OCI-LY7 (cell line): ENCODE measurements around the gene AZI2. TPM values are rescaled to one million over a fixed set of nuclear protein-coding genes. Genes with fewer than 3 reads are reported as not detected.

ENCODE experiments used
- BruUV-seq: library from RNA; stranded (reverse); fragments of 400-500 nt; replicated peaks from 2 replicates; lab custom pipeline; 2021; lab: Mats Ljungman, UMichigan
- CTCF ChIA-PET: fragments of 300-600 bp; sonication (Branson Sonifier 250); formaldehyde crosslinking; loops from one replicate; lab custom pipeline; 2022; ENCODE audit warnings: antibody characterized with exemption; ENCODE audit not compliant: unreplicated experiment; lab: Charles Lee
- POLR2A ChIA-PET: fragments of 300-600 bp; sonication (Branson Sonifier 250); formaldehyde crosslinking; loops from one replicate; lab custom pipeline; 2022; ENCODE audit warnings: antibody characterized with exemption; lab: Charles Lee
- DNase-seq: peaks from one replicate; pipeline ENCODE4 v3.0.0-alpha.2; 2015; ENCODE audit warnings: low spot score
- H2AFZ ChIP-seq: fragments of 200-600 bp; sonication (generic), shearing (Covaris generic); 2 replicates; pipeline ENCODE4 v1.6.1; 2014; ENCODE audit warnings: mild to moderate bottlenecking, antibody characterized with exemption, low read length, moderate library complexity
- H3K27ac ChIP-seq: fragments of 200-600 bp; sonication (generic); 2 replicates; pipeline ENCODE4 v1.5.1; 2014; ENCODE audit warnings: mixed run types, low read depth, mild to moderate bottlenecking, moderate library complexity, low read length, inconsistent platforms; ENCODE audit not compliant: poor library complexity, severe bottlenecking
- H3K36me3 ChIP-seq: fragments of 200-600 bp; sonication (generic); 2 replicates; pipeline ENCODE4 v1.6.1; 2014; ENCODE audit warnings: mild to moderate bottlenecking, antibody characterized with exemption, low read length, moderate library complexity, mixed read lengths; ENCODE audit not compliant: insufficient read depth
- H3K4me1 ChIP-seq: fragments of 200-600 bp; sonication (generic); 2 replicates; pipeline ENCODE4 v1.5.1; 2014; ENCODE audit warnings: mild to moderate bottlenecking, low read length; ENCODE audit not compliant: insufficient read depth, poor library complexity, severe bottlenecking
- H3K4me2 ChIP-seq: fragments of 200-600 bp; sonication (generic); 2 replicates; pipeline ENCODE4 v1.6.1; 2014; ENCODE audit warnings: mild to moderate bottlenecking, low read length
- H3K4me3 ChIP-seq: fragments of 200-600 bp; sonication (generic); 2 replicates; pipeline ENCODE4 v1.5.1; 2014; ENCODE audit warnings: mild to moderate bottlenecking, low read depth, low read length; ENCODE audit not compliant: poor library complexity, severe bottlenecking
- H3K79me2 ChIP-seq: fragments of 200-600 bp; sonication (generic); 2 replicates; pipeline ENCODE4 v1.6.1; 2016; ENCODE audit warnings: low read depth, mild to moderate bottlenecking, low read length, moderate library complexity, mixed read lengths; ENCODE audit not compliant: insufficient read depth
- H3K9me2 ChIP-seq: fragments of 200-600 bp; sonication (generic); 2 replicates; pipeline ENCODE4 v1.6.1; 2016; ENCODE audit warnings: mild to moderate bottlenecking, low read length, mixed read lengths; ENCODE audit not compliant: insufficient read depth
- H3K9me3 ChIP-seq: fragments of 200-600 bp; sonication (generic); 2 replicates; pipeline ENCODE4 v1.6.1; 2014; ENCODE audit warnings: mild to moderate bottlenecking, mixed run types, low read length, mixed read lengths
- H4K20me1 ChIP-seq: fragments of 200-600 bp; sonication (generic); 2 replicates; pipeline ENCODE4 v1.6.1; 2014; ENCODE audit warnings: mild to moderate bottlenecking, antibody characterized with exemption, low read length, moderate library complexity, mixed read lengths; ENCODE audit not compliant: insufficient read depth
- EZH2phosphoT487 ChIP-seq: fragments of 200-600 bp; sonication (generic); IDR thresholded peaks from 2 replicates; pipeline ENCODE4 v1.6.1; 2018; ENCODE audit warnings: low read depth, borderline replicate concordance, mild to moderate bottlenecking, mixed run types, antibody characterized with exemption, low read length, moderate library complexity, mixed read lengths
- intact Hi-C: fragments of 100-400 bp; cut with micrococcal nuclease; formaldehyde crosslinking; loops from one replicate; pipeline ENCODE4 v1.10.0; 2022; ENCODE audit not compliant: unreplicated experiment
- total RNA-seq, 2 experiments: library from RNA; depleted of rRNA in 1 of 2; stranded (reverse); fragments of >200 nt in 1 of 2; shearing (Covaris generic) in 1 of 2; gene quantifications; 2 replicates each; pipeline ENCODE4 v1.2.3, GENCODE V29; 2014 to 2022
- TF ChIP-seq, protein P1 (sequence below): fragments of 200-600 bp; sonication (generic); conservative IDR thresholded peaks from 2 replicates; pipeline ENCODE4 v1.5.1; 2014; ENCODE audit warnings: mild to moderate bottlenecking, antibody characterized with exemption, low read length, moderate library complexity, mixed read lengths

The AZI2 gene
- total RNA-seq, 2 experiments from 2014 or later = 16.1 to 45.0 TPM

DNA sequence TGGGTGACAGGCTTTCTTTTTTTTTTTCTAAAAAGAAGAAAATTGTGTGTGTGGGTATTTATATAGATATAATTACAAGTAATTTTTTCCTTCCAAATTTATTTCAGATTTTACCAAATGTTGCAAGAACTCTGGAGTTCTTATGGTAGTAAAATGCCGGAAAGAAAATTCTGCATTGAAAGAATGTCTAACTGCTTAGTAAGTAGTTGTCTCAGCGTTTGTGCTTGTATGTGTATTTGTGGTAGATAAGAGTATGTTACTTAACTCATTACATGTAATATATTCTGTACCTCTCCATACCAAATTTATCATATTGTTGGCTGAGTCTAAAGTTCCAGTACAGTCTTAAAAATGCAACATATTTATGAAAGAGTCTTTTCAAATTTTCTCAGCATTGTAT, 32.4 kb downstream of the AZI2 start:
- no peaks in the 10 kb centered on the region for H3K79me2 ChIP-seq
- ChIA-PET POLR2A (no interaction called here), CTCF (no interaction called here)
- H4K20me1 ChIP-seq = peaks cover 5% of the 10 kb centered on the region; the same call in 1 of the 2 replicates
- no peaks in the 10 kb centered on the region for H3K9me2 ChIP-seq
- no peak overlapping the region for H3K4me2 ChIP-seq
- no peak overlapping the region for H2AFZ ChIP-seq
- no peaks in the 10 kb centered on the region for H3K4me1 ChIP-seq
- intact Hi-C loops = no loop called here
- no TSS peak for BruUV-seq
- TF ChIP-seq, protein P1, sequence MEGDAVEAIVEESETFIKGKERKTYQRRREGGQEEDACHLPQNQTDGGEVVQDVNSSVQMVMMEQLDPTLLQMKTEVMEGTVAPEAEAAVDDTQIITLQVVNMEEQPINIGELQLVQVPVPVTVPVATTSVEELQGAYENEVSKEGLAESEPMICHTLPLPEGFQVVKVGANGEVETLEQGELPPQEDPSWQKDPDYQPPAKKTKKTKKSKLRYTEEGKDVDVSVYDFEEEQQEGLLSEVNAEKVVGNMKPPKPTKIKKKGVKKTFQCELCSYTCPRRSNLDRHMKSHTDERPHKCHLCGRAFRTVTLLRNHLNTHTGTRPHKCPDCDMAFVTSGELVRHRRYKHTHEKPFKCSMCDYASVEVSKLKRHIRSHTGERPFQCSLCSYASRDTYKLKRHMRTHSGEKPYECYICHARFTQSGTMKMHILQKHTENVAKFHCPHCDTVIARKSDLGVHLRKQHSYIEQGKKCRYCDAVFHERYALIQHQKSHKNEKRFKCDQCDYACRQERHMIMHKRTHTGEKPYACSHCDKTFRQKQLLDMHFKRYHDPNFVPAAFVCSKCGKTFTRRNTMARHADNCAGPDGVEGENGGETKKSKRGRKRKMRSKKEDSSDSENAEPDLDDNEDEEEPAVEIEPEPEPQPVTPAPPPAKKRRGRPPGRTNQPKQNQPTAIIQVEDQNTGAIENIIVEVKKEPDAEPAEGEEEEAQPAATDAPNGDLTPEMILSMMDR = no peak
- TF ChIP-seq EZH2phosphoT487 = no peak
- H3K36me3 ChIP-seq = peaks cover 17% of the 10 kb centered on the region
- H3K4me3 ChIP-seq = no peak overlapping the region
- H3K27ac ChIP-seq = no peak overlapping the region
- DNase-seq = no peak
- H3K9me3 ChIP-seq = no peaks in the 10 kb centered on the region

DNA sequence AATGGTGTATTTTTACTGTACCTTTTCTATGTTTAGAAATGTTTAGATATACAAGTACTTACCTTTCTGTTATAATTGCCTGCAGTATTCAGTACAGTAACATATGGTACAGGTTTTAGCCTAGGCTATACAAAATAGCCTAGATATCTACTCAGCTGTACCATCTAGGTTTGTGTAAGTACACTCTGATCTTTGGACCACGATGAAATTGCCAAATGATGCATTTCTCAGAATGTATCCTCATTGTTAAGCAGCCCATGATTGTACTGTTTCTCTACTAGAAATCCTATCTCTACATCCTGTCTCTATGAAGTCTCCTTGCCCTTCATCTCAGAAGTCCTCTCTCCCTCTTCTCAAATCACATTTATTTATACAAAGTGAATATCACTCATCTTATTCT, 32.9 kb downstream of the AZI2 start:
- ChIA-PET POLR2A (no interaction called here), CTCF (no interaction called here)
- no peak overlapping the region for H3K27ac ChIP-seq
- no peak overlapping the region for H3K4me3 ChIP-seq
- H3K9me3 ChIP-seq = no peaks in the 10 kb centered on the region
- intact Hi-C loops = no loop called here
- no peak overlapping the region for H3K4me2 ChIP-seq
- TF ChIP-seq, protein P1 = no peak
- TF ChIP-seq EZH2phosphoT487 = no peak
- peaks cover 5% of the 10 kb centered on the region; the same call in 1 of the 2 replicates for H4K20me1 ChIP-seq
- no peaks in the 10 kb centered on the region for H3K79me2 ChIP-seq
- no peak for DNase-seq
- no peaks in the 10 kb centered on the region for H3K4me1 ChIP-seq
- H3K36me3 ChIP-seq = peaks cover 12% of the 10 kb centered on the region
- no peaks in the 10 kb centered on the region for H3K9me2 ChIP-seq
- no peak overlapping the region for H2AFZ ChIP-seq
- BruUV-seq = no TSS peak

DNA sequence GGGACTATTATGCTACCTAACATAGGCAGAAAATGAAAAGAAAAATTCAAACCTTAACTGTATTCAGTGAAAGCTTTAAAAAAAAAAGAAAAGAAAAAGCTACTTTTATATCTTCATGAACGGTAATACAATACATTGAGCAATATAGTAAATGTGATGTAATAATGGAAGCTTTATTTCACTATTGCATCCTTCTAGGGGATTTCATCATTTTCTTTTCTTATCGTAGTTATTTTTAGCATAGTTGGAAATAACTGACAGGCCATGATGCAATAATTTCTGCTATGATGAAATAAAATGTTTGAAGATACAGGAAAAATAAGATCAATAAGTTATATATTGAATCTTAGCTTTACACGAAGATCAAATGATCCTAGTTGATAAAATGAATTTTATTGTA, 40.4 kb downstream of the AZI2 start:
- H3K4me3 ChIP-seq = no peak overlapping the region
- no peaks in the 10 kb centered on the region for H3K4me1 ChIP-seq
- POLR2A ChIA-PET = interaction anchor here (0.6 to 1.2 kb wide), 4 partner anchors 10 to 22 kb away, joined by 3 to 4 read pairs (median 4); no protein-coding TSS in a partner anchor
- no peak overlapping the region for H2AFZ ChIP-seq
- no peaks in the 10 kb centered on the region for H3K79me2 ChIP-seq
- H3K27ac ChIP-seq = no peak overlapping the region
- H3K4me2 ChIP-seq = no peak overlapping the region
- CTCF ChIA-PET = no interaction called here
- no peak for DNase-seq
- no peaks in the 10 kb centered on the region for H4K20me1 ChIP-seq
- intact Hi-C loops = no loop called here
- no peak for TF ChIP-seq EZH2phosphoT487
- TF ChIP-seq, protein P1 = no peak
- H3K9me2 ChIP-seq = no peaks in the 10 kb centered on the region
- no peaks in the 10 kb centered on the region for H3K36me3 ChIP-seq
- no TSS peak for BruUV-seq
- H3K9me3 ChIP-seq = no peaks in the 10 kb centered on the region
